Activated B cell treated with CpG ODN at 0.5 μM for 24 hours (primary cell): Measurements from ENCODE around the gene AKR1C4. TPM values are rescaled to one million over a fixed set of nuclear protein-coding genes. Genes with fewer than 3 reads are reported as not detected.
"Not testable (repeated sequence)": the region's sequence is repeated elsewhere in the genome, so short reads cannot be mapped to it uniquely, and the experiment has no call there.

Source experiments
- ATAC-seq: fragments of 200-7000 bp; cut with Tn5 transposase; one replicate; pipeline ENCODE4 v1.10.0; 2021; ENCODE audit warnings: low read depth, mild to moderate bottlenecking, moderate library complexity
- CTCF ChIA-PET: fragments of 350-600 bp; sonication (Branson Sonifier 250); formaldehyde crosslinking; loops from one replicate; lab custom pipeline; 2021; ENCODE audit warnings: antibody characterized with exemption; lab: Charles Lee
- POLR2A ChIA-PET: fragments of 350-600 bp; sonication (Branson Sonifier 250); formaldehyde crosslinking; loops from one replicate; lab custom pipeline; 2021; ENCODE audit warnings: antibody characterized with exemption; lab: Charles Lee
- DNase-seq: peaks from one replicate; pipeline ENCODE4 v3.0.0; 2022
- H3K27ac Mint-ChIP-seq: one replicate; pipeline ENCODE4 v1.8.0; 2020; ENCODE audit warnings: mixed read lengths
- H3K27me3 Mint-ChIP-seq: one replicate; pipeline ENCODE4 v1.8.0; 2021; ENCODE audit warnings: mixed read lengths
- H3K36me3 Mint-ChIP-seq: one replicate; pipeline ENCODE4 v1.8.0; 2021; ENCODE audit warnings: low read depth, mixed read lengths
- H3K4me1 Mint-ChIP-seq: one replicate; pipeline ENCODE4 v1.8.0; 2021; ENCODE audit warnings: mixed read lengths
- H3K4me3 Mint-ChIP-seq: one replicate; pipeline ENCODE4 v1.8.0; 2020; ENCODE audit warnings: mild to moderate bottlenecking, mixed read lengths
- H3K9me3 Mint-ChIP-seq: one replicate; pipeline ENCODE4 v1.8.0; 2020; ENCODE audit warnings: mixed read lengths
- CTCF ChIP-seq: fragments of 200-600 bp; IDR thresholded peaks from one replicate; pipeline ENCODE4 v1.8.0; 2022; ENCODE audit warnings: antibody characterized with exemption, mild to moderate bottlenecking
- intact Hi-C: fragments of 100-400 bp; cut with micrococcal nuclease; formaldehyde crosslinking; loops from one replicate; pipeline ENCODE4 v1.15.1; 2024
- total RNA-seq: library from RNA; stranded (reverse); gene quantifications from 2 replicates; pipeline ENCODE4 v1.2.3, GENCODE V29; 2022

The AKR1C4 gene
- total RNA-seq, 1 donor from 2014 or later, result not detected

- no peak overlapping the region for H3K4me3 Mint-ChIP-seq
- H3K4me1 Mint-ChIP-seq, result no peaks in the 10 kb centered on the region
- ChIA-PET POLR2A (no interaction called here), CTCF (no interaction called here)
- ATAC-seq (no peak), DNase-seq (no peak)
- peaks cover 32% of the 10 kb centered on the region for H3K9me3 Mint-ChIP-seq
- intact Hi-C loops, result no loop called here
- H3K36me3 Mint-ChIP-seq, result no peaks in the 10 kb centered on the region
- no peaks in the 10 kb centered on the region for H3K27me3 Mint-ChIP-seq
- H3K27ac Mint-ChIP-seq, result no peak overlapping the region
- no peak for TF ChIP-seq CTCF
These were observed 30.9 kb upstream of the AKR1C4 start for GRCh38 chr10:5165738-5166137.

GRCh38 chr10:5168897-5169420 is 27.7 kb upstream of the AKR1C4 start:
- Mint-ChIP-seq H3K36me3 (no peaks in the 10 kb centered on the region), H3K27me3 (no peaks in the 10 kb centered on the region), H3K4me3 (no peak overlapping the region), H3K9me3 (peaks cover 21% of the 10 kb centered on the region), H3K4me1 (no peaks in the 10 kb centered on the region), H3K27ac (no peak overlapping the region)
- ChIA-PET POLR2A (no interaction called here), CTCF (no interaction called here)
- ATAC-seq, result no peak
- no peak for TF ChIP-seq CTCF
- DNase-seq, result no peak
- intact Hi-C loops, result no loop called here

DNA sequence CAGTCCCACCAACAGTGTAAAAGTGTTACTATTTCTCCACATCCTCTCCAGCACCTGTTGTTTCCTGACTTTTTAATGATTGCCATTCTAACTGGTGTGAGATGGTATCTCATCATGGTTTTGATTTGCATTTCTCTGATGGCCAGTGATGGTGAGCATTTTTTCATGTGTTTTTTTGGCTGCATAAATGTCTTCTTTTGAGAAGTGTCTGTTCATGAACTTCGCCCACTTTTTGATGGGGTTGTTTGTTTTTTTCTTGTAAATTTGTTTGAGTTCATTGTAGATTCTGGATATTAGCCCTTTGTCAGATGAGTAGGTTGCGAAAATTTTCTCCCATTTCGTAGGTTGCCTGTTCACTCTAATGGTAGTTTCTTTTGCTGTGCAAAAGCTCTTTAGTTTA is 21.1 kb upstream of the AKR1C4 start:
- H3K27me3 Mint-ChIP-seq, ATAC-seq, POLR2A ChIA-PET, H3K4me3 Mint-ChIP-seq, H3K9me3 Mint-ChIP-seq, intact Hi-C loops, DNase-seq, CTCF ChIA-PET, H3K4me1 Mint-ChIP-seq, H3K27ac Mint-ChIP-seq, H3K36me3 Mint-ChIP-seq: not testable (repeated sequence)

DNA sequence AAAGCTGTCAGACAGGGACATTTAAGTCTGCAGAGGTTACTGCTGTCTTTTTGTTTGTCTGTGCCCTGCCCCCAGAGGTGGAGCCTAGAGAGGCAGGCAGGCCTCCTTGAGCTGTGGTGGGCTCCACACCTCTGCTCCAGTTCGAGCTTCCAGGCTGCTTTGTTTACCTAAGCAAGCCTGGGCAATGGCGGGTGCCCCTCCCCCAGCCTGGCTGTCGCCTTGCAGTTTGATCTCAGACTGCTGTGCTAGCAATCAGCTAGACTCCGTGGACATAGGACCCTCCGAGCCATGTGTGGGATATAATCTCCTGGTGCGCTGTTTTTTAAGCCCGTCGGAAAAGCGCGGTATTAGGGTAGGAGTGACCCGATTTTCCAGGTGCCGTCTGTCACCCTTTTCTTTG is 16.1 kb upstream of the AKR1C4 start:
- ATAC-seq, H3K4me1 Mint-ChIP-seq, H3K4me3 Mint-ChIP-seq, H3K36me3 Mint-ChIP-seq, H3K9me3 Mint-ChIP-seq, DNase-seq, POLR2A ChIA-PET, H3K27ac Mint-ChIP-seq, H3K27me3 Mint-ChIP-seq, intact Hi-C loops, CTCF ChIA-PET: not testable (repeated sequence)

DNA sequence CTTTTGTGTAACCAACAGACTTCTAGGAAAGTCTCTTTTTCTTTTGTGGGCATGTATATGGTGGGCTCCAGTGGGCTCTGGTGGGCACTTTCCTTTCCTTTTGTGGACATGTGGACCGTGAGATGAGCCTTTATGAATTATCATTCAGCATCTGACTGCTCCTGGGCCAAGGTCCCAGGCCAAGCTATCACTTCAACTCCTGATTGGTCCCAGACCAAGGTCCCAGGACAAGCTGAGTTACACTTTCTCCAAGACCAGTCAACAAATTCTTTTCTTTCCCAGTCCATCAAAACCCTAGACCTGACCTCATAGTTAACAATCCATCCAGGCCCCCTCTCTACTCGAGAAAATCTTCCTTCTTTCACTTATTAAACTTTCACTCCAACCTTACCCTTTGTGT is 12.7 kb upstream of the AKR1C4 start:
- CTCF ChIA-PET, result no interaction called here
- H3K4me3 Mint-ChIP-seq, result no peak overlapping the region
- H3K4me1 Mint-ChIP-seq, result no peaks in the 10 kb centered on the region
- intact Hi-C loops, result no loop called here
- POLR2A ChIA-PET, result no interaction called here
- H3K27ac Mint-ChIP-seq, result no peak overlapping the region
- H3K9me3 Mint-ChIP-seq, result no peaks in the 10 kb centered on the region
- ATAC-seq (no peak), DNase-seq (no peak)
- H3K27me3 Mint-ChIP-seq, result peaks cover 2% of the 10 kb centered on the region
- no peaks in the 10 kb centered on the region for H3K36me3 Mint-ChIP-seq
- no peak for TF ChIP-seq CTCF

GRCh38 chr10:5184987-5185775 is 11.5 kb upstream of the AKR1C4 start, which contains the start of gene AKR1C8:
Gene AKR1C8 (minus strand): TSS chr10:5185150. CDS start chr10:5185104, 46 bp downstream.
- no peak for DNase-seq
- Mint-ChIP-seq H3K27ac (no peak within 1 kb of the TSS), H3K27me3 (peaks cover 2% of the 10 kb centered on the region), H3K4me1 (no peaks in the 10 kb centered on the region), H3K4me3 (no peak within 1 kb of the TSS), H3K36me3 (no peaks in the 10 kb centered on the region), H3K9me3 (no peaks in the 10 kb centered on the region)
- TF ChIP-seq CTCF, result no peak
- no peak for ATAC-seq
- ChIA-PET POLR2A (no interaction called here), CTCF (no interaction called here)
- intact Hi-C loops, result no loop called here
